Heart right ventricle (tissue), 16 donors: ENCODE measurements around the gene ZFP92. TPM values are rescaled to one million over a fixed set of nuclear protein-coding genes. Genes with fewer than 3 reads are reported as not detected.

Experiments
- ATAC-seq, 8 donors: fragments of 200-7000 bp; cut with Tn5 transposase; one replicate each; pipeline ENCODE4 v1.9.1; 2020; ENCODE audit warnings: mild to moderate bottlenecking in 8 of 8, moderate library complexity in 8 of 8, moderate number of reproducible peaks in 1 of 8
- DNase-seq, 2 donors: peaks; one replicate each; pipeline ENCODE4 v3.0.0-alpha.2; 2020
- H3K27ac ChIP-seq, 10 donors: fragments of 200-600 bp; sonication (generic) in 2 of 10; one replicate each; pipeline versions ENCODE4 v1.5.0 to v1.8.0; 2020 to 2022; ENCODE audit warnings: mild to moderate bottlenecking in 3 of 10
- H3K27me3 ChIP-seq, 7 donors: fragments of 200-600 bp; one replicate each; pipeline ENCODE4 v1.8.0; 2021 to 2022; ENCODE audit warnings: mild to moderate bottlenecking in 2 of 7
- H3K36me3 ChIP-seq, 9 donors: fragments of 200-600 bp; sonication (generic) in 1 of 9; one replicate each; pipeline versions ENCODE4 v1.5.0 to v1.8.0; 2020 to 2022; ENCODE audit warnings: mild to moderate bottlenecking in 2 of 9
- H3K4me1 ChIP-seq, 9 donors: fragments of 200-600 bp; sonication (generic) in 1 of 9; one replicate each; pipeline versions ENCODE4 v1.5.0 to v1.8.0; 2020 to 2022; ENCODE audit warnings: mild to moderate bottlenecking in 4 of 9
- H3K4me3 ChIP-seq, 10 donors: fragments of 200-600 bp; sonication (generic) in 2 of 10; one replicate each; pipeline versions ENCODE4 v1.5.0 to v1.8.0; 2020 to 2022; ENCODE audit warnings: mild to moderate bottlenecking in 7 of 10, moderate library complexity in 2 of 10
- H3K9me3 ChIP-seq, 11 donors: fragments of 200-600 bp in 10 of 11; sonication (generic) in 2 of 11; one replicate each; pipeline versions ENCODE4 v1.5.0 to v1.8.0; 2013 to 2022; ENCODE audit warnings: mild to moderate bottlenecking in 2 of 11, control low read depth in 1 of 11, moderate library complexity in 1 of 11
- WGBS, 2 donors: extraction: QIAGEN DNeasy Blood & Tissue Kit; methylation state at CpG; one replicate each; pipeline ENCODE4 v1.1.7; 2013; ENCODE audit warnings: inconsistent platforms in 1 of 2; 5-methylcytosine and 5-hydroxymethylcytosine counted together
- intact Hi-C, 10 donors: fragments of 100-400 bp; cut with DNase I; formaldehyde crosslinking; loops; one replicate each; pipeline versions ENCODE4 v1.11.1 to v1.14.2; 2022
- polyA plus RNA-seq, 2 donors: library from polyadenylated mRNA; stranded (reverse); fragments of 200-250 nt; gene quantifications; one replicate each; pipeline ENCODE4 v1.2.3, GENCODE V29; 2013
- total RNA-seq, 10 donors: library from RNA; stranded (reverse); fragmentation: NEBNext Ultra II Directional in 3 of 10; extraction: Animal tissue kit (Norgen Biotek cat#: 25700) in 3 of 10; gene quantifications; one replicate each; pipeline versions ENCODE4 v1.2.1 to v1.2.4, GENCODE V29; 2021 to 2023
- TF ChIP-seq, protein P1 (sequence below), 9 donors: fragments of 200-600 bp; sonication (generic) in 2 of 9; IDR thresholded peaks; one replicate each; pipeline versions ENCODE4 v1.5.0 to v1.8.0; 2021 to 2022; ENCODE audit warnings: antibody characterized with exemption in 9 of 9, mild to moderate bottlenecking in 5 of 9, moderate library complexity in 1 of 9
- donor health status: Arrhythmogenic right ventricular cardiomyopathy.
- donor health status: ischemic (EF 13 %, LVEDD 7.1; RV severe dilation, severe dysfunction).
- donor health status: healthy with polysubstance abuse.
- donor health status: DM: no; HTN: yes; CAD: no.
- donor health status: DM: no; HTN: no; CAD: no.
- donor health status: ischemic (EF 25% LVEDD 6.9; RV normal size, moderate dysfunction).
- donor health status: ischemic (EF 25% LVEDD 5.7; RV mildly dilated, moderate dysfunction).
- donor health status: healthy.
- donor health status: DM: yes; HTN: yes; CAD: no.
- donor health status: Ischemic cardiomyopathy.
- donor health status: ischemic (EF 35%, LVEDD 5.7; RV mildly dilated, moderate dysfunction).
- donor health status: nonischemic (EF 11% LVEDD 7.7; RV severe dilation, severe dysfunction).
- donor health status: DM: yes; HTN: yes; CAD: no.
- donor health status: PGD.
- donor health status: ischemic (EF 29% LVEDD 5.4; RV normal size, mild dysfunction).
- donor health status: nonischemic (EF 23%, LVEDD 6.1; RV moderate dilation, normal function).

The ZFP92 gene
- total and polyA plus RNA-seq, 12 donors, result 0.17 to 1.6 (median 0.44) TPM

DNA sequence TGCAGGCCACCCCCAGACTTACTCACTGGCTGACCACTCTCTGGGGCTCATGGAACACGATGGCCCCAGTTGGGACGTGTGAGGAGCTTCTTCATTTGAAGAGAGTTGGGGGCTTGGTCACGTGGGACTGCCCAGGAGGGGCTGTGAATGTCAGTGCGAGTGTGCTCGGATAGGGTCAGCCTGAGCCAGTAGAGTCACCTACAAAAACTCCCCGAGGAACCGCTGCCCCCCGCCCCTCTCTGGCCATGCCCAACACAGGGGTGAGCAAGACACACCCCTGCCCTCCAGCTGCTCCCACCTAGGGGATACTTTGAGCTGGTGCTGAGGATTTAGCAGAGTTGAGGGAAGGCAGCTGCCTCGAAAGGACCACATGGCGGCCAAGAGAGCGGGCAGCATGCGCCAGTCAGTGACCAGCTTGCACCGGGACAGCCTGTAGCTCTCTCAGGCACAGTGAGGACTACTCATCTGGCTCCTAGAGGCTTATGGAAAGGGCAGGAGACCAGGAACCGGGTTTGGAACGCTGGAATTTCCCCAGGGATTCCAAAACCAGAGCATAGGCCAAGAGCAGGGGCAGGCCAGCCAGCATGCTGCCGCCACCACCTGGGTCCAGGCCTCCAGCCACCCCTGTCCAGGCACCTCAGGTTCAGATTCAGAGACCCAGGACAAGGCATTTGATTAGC is 18.5 kb upstream of the ZFP92 start:
- 83 to 93% methylated on average over 16 of the region's 16 CpGs for WGBS, 2 donors
- TF ChIP-seq, protein P1, sequence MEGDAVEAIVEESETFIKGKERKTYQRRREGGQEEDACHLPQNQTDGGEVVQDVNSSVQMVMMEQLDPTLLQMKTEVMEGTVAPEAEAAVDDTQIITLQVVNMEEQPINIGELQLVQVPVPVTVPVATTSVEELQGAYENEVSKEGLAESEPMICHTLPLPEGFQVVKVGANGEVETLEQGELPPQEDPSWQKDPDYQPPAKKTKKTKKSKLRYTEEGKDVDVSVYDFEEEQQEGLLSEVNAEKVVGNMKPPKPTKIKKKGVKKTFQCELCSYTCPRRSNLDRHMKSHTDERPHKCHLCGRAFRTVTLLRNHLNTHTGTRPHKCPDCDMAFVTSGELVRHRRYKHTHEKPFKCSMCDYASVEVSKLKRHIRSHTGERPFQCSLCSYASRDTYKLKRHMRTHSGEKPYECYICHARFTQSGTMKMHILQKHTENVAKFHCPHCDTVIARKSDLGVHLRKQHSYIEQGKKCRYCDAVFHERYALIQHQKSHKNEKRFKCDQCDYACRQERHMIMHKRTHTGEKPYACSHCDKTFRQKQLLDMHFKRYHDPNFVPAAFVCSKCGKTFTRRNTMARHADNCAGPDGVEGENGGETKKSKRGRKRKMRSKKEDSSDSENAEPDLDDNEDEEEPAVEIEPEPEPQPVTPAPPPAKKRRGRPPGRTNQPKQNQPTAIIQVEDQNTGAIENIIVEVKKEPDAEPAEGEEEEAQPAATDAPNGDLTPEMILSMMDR (IDR thresholded peaks at IDR 0.05), result no peak
- Histone ChIP-seq H3K4me3 (no peak overlapping the region), H3K9me3 (no peaks in the 10 kb centered on the region), H3K4me1 (no peaks in the 10 kb centered on the region), H3K27ac (no peak overlapping the region), H3K27me3 (no peaks in the 10 kb centered on the region), H3K36me3 (no peaks in the 10 kb centered on the region)
- no peak for ATAC-seq
- no peak for DNase-seq
- intact Hi-C loops, result loop anchor here in 1 of 10 donors (10.0 kb wide), 1 partner anchor 112 kb away; no protein-coding TSS in a partner anchor

DNA sequence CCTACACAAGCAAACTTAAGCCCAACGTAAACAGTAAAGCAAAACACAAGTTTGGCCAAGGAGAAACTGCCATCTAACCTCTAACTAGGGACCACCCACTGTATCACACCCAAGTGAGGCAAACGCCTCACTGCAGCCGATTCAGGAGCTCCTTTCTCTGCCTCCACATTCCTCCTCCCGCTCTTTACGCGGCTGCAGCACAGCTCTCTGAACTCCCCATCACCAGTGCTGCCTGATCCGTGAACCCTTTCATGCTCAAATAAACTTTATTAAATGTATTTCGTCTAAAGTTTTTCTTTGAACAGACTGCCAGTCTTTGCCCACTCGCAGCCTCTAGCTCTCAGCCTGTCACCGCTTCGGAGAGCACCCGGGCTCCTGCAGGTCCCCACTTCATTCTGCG is 16.7 kb upstream of the ZFP92 start:
- no peak overlapping the region for H3K4me3 ChIP-seq
- no peaks in the 10 kb centered on the region for H3K4me1 ChIP-seq
- no peaks in the 10 kb centered on the region for H3K27me3 ChIP-seq
- no peak overlapping the region for H3K27ac ChIP-seq
- no peaks in the 10 kb centered on the region for H3K9me3 ChIP-seq
- WGBS, 2 donors, result 64 to 66% methylated on average over 13 of the region's 13 CpGs
- no peaks in the 10 kb centered on the region for H3K36me3 ChIP-seq
- ATAC-seq, result no peak
- no peak for DNase-seq
- intact Hi-C loops, result loop anchor here in 1 of 10 donors (10.0 kb wide), 1 partner anchor 110 kb away; no protein-coding TSS in a partner anchor
- TF ChIP-seq, protein P1 (IDR thresholded peaks at IDR 0.05), result no peak

DNA sequence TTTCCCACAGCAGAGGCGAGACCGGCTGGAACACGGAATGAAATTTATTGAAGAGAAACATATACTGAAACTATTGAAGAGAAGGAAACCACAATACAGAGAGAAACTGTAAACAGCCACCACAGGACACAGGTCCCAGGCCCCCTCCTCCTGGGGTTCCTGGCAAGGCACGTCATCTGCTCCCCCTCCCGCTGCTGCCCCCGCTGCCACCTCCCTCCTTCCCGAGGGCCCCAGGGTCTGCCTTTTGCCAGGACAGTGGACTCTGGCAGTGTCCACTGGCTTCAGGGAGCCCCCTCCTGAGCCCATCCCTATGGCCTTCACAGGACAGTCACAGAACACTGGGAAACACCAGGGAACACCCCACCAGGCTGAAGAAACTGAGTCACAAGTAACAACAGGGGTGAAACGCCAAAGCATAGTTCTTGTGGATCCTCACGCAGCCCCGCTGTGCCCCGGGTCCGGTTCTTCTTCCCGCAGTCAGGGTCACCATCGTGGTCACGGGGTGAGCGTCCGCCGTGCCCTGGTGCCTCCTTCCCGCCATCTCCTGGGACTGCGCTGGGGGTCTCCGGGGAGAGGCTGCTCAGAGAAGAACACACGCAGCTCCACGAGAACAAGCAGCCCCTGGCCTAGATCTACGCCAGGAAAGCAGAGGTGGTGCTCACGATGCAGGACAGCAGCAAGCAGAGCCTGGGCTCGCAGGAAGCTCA is 15.5 kb upstream of the ZFP92 start:
- H3K9me3 ChIP-seq, result no peaks in the 10 kb centered on the region
- intact Hi-C loops, result loop anchor here in 1 of 10 donors (10.0 kb wide), 1 partner anchor 109 kb away; no protein-coding TSS in a partner anchor
- no peaks in the 10 kb centered on the region for H3K4me1 ChIP-seq
- ATAC-seq, result no peak
- no peak overlapping the region for H3K27ac ChIP-seq
- TF ChIP-seq, protein P1 (IDR thresholded peaks at IDR 0.05), result no peak
- no peak overlapping the region for H3K4me3 ChIP-seq
- no peaks in the 10 kb centered on the region for H3K36me3 ChIP-seq
- WGBS, 2 donors, result 83 to 86% methylated on average over 17 to 26 of the region's 26 CpGs
- no peaks in the 10 kb centered on the region for H3K27me3 ChIP-seq
- DNase-seq, result no peak

DNA sequence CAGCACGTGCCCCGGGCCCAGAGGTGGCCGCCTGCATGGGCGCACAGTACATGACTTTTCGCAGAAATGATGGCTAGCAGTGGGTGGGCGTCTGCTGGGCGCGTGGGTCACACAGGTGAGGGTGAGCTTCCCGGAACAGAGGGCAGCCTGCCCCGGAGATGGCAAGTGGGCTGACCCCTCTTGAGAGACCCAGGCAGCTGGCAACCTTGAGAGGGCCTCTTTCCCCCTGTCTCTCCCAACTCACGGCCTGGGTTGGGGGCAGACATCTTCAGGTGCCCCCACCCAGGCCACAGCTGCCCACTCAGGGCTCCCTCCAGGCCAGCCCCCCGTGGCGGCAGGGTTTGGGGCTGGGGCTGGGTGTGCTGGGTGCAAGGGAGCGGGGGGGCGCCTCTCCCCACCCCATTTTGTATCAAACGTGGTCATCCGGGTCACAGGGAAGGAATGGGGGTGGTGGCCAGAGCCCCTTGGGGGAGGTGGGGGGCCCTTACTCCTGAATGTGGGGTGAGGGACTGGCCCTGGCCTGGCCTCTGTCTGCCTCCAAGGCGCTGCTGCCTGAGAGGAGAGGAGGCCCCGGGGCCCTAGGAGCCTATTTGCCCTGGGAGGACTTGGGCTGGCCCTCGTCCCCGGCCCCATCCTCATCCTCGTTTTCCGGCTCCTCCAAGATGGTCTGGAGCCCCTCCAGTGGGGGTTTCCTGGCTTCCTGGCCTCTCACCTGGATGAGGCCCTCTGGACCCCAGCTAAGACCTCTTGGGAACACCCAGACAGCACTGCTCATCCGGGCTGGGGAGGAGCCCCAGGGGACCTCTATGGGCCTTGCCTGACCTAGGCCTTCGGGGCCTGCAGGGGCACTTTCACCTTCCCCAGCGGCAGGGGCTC is 14.7 kb upstream of the ZFP92 start:
- 87 to 92% methylated on average over 22 to 26 of the region's 26 CpGs for WGBS, 2 donors
- TF ChIP-seq, protein P1 (IDR thresholded peaks at IDR 0.05), result no peak
- Histone ChIP-seq H3K36me3 (no peaks in the 10 kb centered on the region), H3K27me3 (no peaks in the 10 kb centered on the region), H3K4me1 (no peaks in the 10 kb centered on the region), H3K9me3 (peaks cover 0 to 7% (median 0%) of the 10 kb centered on the region in 11 donors), H3K4me3 (no peak overlapping the region), H3K27ac (no peak overlapping the region)
- ATAC-seq (peak in 1 of 8 donors; percentile 23), DNase-seq (no peak)
- intact Hi-C loops, result loop anchor here in 1 of 10 donors (10.0 kb wide), 1 partner anchor 108 kb away; no protein-coding TSS in a partner anchor
